ENCODE results near the gene NMUR1. TPM values are rescaled to one million over a fixed set of nuclear protein-coding genes. Genes with fewer than 3 reads are reported as not detected.

Gene NMUR1
- total and polyA plus RNA-seq, 2 experiments from 2014 or later, result 0.33 to 0.37 TPM

DNA sequence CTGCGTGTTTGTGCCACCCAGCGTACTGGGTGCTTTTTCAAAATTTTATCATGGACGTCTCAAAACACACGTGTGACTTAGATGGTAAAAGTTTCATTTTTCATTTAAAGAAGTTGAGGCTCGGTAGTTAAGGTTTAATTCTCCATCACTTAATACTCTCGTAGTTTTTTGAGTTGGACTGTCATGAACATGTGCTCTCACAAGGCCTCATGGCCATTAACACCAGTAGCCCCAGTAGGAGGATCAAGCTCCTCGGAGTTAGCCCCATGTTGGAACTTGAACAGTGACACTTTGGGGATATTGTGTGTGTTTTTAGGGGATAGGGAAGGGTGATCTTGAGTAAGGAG, 15.3 kb downstream of the NMUR1 start:
- no peaks in the 10 kb centered on the region for H3K36me3 ChIP-seq (replicated peaks; ENCODE audit: insufficient read depth, low read depth)
- H3K4me2 ChIP-seq, result peak overlapping the region; percentile 77
- 57% methylated on average over 7 of the region's 7 CpGs for WGBS (ENCODE audit: low lambda C conversion rate, missing lambda C conversion rate)
- TF ChIP-seq EZH2 (IDR thresholded peaks at IDR 0.05; ENCODE audit: borderline replicate concordance) (no peak), EZH2phosphoT487 (IDR thresholded peaks at IDR 0.05; ENCODE audit: low read depth, severe bottlenecking, unreplicated experiment) (no peak), CTCF (IDR thresholded peaks at IDR 0.05; ENCODE audit: poor library complexity) (no peak)
- no peaks in the 10 kb centered on the region for H3K79me2 ChIP-seq
- H3K9me3 ChIP-seq (ENCODE audit: low read depth), result no peaks in the 10 kb centered on the region
- H3K27me3 ChIP-seq, result no peaks in the 10 kb centered on the region
- DNase-seq (ENCODE audit: low spot score), result no peak
- H2AFZ ChIP-seq, result peak overlapping the region; percentile 49
- no peaks in the 10 kb centered on the region for H4K20me1 ChIP-seq (ENCODE audit: insufficient read depth, poor library complexity, severe bottlenecking)
- H3K4me3 ChIP-seq, result peak overlapping the region; percentile 28
- no peaks in the 10 kb centered on the region for H3K4me1 ChIP-seq (ENCODE audit: insufficient read depth)
- no peaks in the 10 kb centered on the region for H3K9me2 ChIP-seq (replicated peaks; ENCODE audit: insufficient read depth)
- H3K27ac ChIP-seq, result peak overlapping the region; percentile 47

DNA sequence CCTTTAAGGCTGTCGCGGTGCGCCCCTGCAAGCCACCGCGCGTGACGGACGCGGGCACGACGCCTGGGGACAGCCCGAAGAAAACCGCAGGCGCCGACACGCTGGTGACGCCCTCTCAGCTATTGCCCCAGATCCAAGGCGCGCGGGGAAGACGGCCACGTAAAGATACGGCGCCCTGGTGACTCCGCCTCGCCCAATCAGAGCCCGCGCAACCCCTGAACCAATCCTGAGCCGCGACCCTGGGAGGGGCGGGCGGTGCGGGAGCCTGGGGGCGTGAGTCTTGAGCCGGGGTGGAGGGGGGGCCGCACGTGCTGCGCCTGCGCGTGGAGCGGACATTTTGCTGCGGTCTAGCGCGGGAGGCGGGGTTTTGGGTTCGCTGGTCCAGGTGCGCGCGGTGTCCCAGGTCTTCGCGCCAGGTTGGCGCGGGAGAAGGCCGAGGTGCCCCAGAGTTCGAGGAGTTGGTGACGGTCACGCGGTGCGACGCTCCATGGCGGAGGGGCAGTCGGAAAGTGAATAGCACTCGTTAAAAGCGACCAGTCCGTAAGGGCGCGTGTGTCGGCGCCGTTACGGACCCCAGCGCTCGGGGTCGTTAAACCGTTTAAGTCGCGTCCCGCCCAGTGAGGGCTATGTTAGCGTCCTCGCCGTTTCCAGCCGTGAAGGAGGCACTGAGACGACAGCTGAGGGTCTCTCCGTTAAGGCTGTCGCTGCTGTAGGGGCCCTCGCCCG, 15.9 kb downstream of the NMUR1 start:
- Histone ChIP-seq H3K27ac (peak overlapping the region; percentile 69), H3K36me3 (replicated peaks; ENCODE audit: insufficient read depth, low read depth) (no peaks in the 10 kb centered on the region), H3K9me3 (ENCODE audit: low read depth) (no peaks in the 10 kb centered on the region), H3K4me3 (peak overlapping the region; percentile 35), H4K20me1 (ENCODE audit: insufficient read depth, poor library complexity, severe bottlenecking) (no peaks in the 10 kb centered on the region), H3K4me1 (ENCODE audit: insufficient read depth) (no peaks in the 10 kb centered on the region), H3K79me2 (no peaks in the 10 kb centered on the region), H3K9me2 (replicated peaks; ENCODE audit: insufficient read depth) (no peaks in the 10 kb centered on the region), H3K4me2 (peak overlapping the region; percentile 77), H3K27me3 (no peaks in the 10 kb centered on the region), H2AFZ (peak overlapping the region; percentile 66)
- TF ChIP-seq EZH2 (IDR thresholded peaks at IDR 0.05; ENCODE audit: borderline replicate concordance) (no peak), CTCF (IDR thresholded peaks at IDR 0.05; ENCODE audit: poor library complexity) (no peak), EZH2phosphoT487 (IDR thresholded peaks at IDR 0.05; ENCODE audit: low read depth, severe bottlenecking, unreplicated experiment) (no peak)
- 6% methylated on average over 51 of the region's 87 CpGs for WGBS (ENCODE audit: low lambda C conversion rate, missing lambda C conversion rate)
- DNase-seq (ENCODE audit: low spot score), result peak; percentile 99

- Histone ChIP-seq H4K20me1 (ENCODE audit: insufficient read depth, poor library complexity, severe bottlenecking) (no peaks in the 10 kb centered on the region), H3K4me2 (peak overlapping the region; percentile 75), H3K4me3 (peak overlapping the region; percentile 35), H3K79me2 (no peaks in the 10 kb centered on the region), H3K27ac (peak overlapping the region; percentile 69), H2AFZ (peak overlapping the region; percentile 66), H3K36me3 (replicated peaks; ENCODE audit: insufficient read depth, low read depth) (no peaks in the 10 kb centered on the region), H3K9me2 (replicated peaks; ENCODE audit: insufficient read depth) (no peaks in the 10 kb centered on the region), H3K27me3 (no peaks in the 10 kb centered on the region), H3K9me3 (ENCODE audit: low read depth) (no peaks in the 10 kb centered on the region), H3K4me1 (ENCODE audit: insufficient read depth) (no peaks in the 10 kb centered on the region)
- TF ChIP-seq EZH2phosphoT487 (IDR thresholded peaks at IDR 0.05; ENCODE audit: low read depth, severe bottlenecking, unreplicated experiment), result no peak
- no peak for TF ChIP-seq CTCF (IDR thresholded peaks at IDR 0.05; ENCODE audit: poor library complexity)
- no peak for TF ChIP-seq EZH2 (IDR thresholded peaks at IDR 0.05; ENCODE audit: borderline replicate concordance)
- DNase-seq (ENCODE audit: low spot score), result no peak
- 26% methylated on average over 7 of the region's 7 CpGs for WGBS (ENCODE audit: low lambda C conversion rate, missing lambda C conversion rate)
Observed at GRCh38 chr2:231513746-231514224, 16.5 kb downstream of the NMUR1 start.
